Erythroblast (primary cell): ENCODE results near the gene SCUBE2.
"Not testable (repeated sequence)": the region's sequence is repeated elsewhere in the genome, so short reads cannot be mapped to it uniquely, and the experiment has no call there.

Experiments
- DNase-seq, 2 experiments: peaks; one replicate each; lab custom pipeline; 2025; lab: John Stamatoyannopoulos, UW
- GATA1 ChIP-seq: IDR thresholded peaks from 2 replicates; pipeline ENCODE4 v1.6.1; 2011; ENCODE audit warnings: low read depth, mild to moderate bottlenecking, control low read depth, low read length, moderate library complexity
- POLR2A ChIP-seq: IDR thresholded peaks from 2 replicates; pipeline ENCODE4 v1.6.1; 2011; ENCODE audit warnings: mild to moderate bottlenecking, low read length

The SCUBE2 gene

DNA sequence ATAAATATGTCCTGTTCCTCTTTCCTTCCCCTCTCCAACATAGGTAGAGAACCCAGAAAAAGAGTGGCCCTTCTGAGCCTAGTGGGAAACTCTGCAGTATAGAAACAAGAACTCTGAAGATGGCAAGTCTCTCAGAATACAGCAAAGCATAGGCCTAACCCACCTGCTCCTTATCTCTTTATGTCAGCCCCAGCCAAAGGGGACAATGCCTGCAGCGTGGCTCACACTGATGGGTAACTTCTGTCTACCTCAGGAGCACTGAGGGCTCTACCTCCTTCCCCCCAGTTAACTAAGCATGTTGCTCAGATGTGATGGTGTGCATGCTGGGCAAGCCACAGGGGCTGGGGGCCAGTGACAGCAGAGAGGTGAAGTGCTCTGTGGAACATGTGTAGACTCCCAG, 82.7 kb downstream of the SCUBE2 start:
- TF ChIP-seq POLR2A (no peak), GATA1 (no peak)
- peak in 1 of 2 experiments; percentile 20 for DNase-seq

DNA sequence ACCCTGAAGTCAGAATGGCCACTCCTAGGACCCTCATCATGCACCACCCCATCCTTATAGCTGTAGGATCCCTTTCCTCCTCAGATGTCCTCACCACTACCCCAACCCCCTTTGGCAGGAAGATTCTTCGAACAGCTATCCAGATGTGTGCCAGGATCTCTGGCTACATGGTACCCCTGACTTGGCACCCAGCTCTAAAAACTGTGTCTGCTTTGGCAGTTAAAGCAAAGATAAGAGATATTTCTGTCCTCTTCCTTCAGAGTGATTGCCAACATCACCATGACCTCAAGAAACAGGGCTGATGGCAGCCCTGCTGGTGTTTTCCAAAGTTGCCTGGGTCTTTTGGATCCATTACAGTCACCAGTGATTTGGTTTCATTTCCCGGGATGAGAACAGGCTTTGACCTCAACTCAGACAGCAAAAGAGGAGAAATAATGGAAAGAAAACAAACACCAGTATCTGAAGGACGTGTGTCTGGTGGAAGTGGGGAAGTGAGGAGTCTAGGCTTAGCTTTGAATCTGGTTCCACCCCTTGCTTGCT, 83.3 kb downstream of the SCUBE2 start:
- TF ChIP-seq POLR2A (no peak), GATA1 (no peak)
- DNase-seq, result peak in 1 of 2 experiments; percentile 12

DNA sequence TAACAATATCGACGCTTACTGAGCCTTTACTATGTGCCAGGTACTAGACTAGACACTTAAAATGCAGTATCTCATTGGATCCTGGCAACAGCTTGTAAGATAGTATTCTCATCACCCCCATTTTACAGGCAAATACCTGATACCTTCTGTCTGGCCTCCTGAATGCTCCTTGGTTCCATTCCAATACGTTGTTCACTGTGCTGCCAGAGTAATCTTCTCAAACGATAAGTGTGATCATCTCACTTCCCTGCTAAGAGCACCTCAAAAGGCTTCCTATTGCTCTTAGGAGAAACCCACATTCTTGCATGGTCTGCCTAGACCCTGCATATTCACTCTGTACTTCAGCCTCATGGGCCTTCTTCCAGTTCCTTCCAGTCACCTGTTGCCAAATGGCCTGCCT, 86.3 kb downstream of the SCUBE2 start:
- DNase-seq, result peak in 1 of 2 experiments; percentile 30
- TF ChIP-seq POLR2A (no peak), GATA1 (no peak)

DNA sequence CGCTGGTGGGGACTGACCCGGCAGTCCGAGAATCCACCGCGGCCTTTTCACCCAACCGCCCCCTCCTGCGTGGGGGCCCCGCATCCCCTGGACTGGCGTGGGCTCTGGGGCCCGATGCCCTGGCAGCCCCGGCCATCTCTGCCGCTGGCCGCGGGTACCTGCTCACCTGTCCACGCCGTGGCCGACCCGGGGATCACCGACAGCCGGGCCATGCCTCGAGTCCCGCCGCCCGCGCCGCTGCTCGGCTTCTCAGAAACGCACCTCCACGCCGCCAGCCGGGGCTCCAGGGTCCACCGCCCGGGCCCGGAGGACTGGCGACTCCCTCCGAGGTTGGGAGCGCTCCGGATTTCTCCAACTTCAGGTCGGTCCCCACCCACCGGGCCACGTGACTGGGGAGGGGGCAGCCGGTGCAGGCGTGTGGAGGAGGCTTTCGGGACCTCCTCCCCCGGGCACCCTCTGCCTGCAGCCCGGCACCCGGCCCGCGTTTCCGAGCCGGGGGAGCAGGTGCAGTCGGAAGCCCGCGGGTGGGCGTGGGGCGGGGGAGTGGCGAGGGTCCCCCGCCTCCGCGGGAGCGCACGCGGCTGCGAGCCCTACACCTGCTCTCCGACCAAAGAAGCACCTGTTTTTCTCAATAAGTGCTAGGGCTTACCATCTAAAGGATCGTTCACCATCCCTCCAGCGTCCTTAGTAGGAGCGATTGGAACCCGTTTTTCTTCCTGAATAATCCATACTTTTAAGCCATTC, 87.0 kb downstream of the SCUBE2 start:
- TF ChIP-seq GATA1, result no peak
- no peak for TF ChIP-seq POLR2A
- DNase-seq, result peak in 1 of 2 experiments; percentile 37

DNA sequence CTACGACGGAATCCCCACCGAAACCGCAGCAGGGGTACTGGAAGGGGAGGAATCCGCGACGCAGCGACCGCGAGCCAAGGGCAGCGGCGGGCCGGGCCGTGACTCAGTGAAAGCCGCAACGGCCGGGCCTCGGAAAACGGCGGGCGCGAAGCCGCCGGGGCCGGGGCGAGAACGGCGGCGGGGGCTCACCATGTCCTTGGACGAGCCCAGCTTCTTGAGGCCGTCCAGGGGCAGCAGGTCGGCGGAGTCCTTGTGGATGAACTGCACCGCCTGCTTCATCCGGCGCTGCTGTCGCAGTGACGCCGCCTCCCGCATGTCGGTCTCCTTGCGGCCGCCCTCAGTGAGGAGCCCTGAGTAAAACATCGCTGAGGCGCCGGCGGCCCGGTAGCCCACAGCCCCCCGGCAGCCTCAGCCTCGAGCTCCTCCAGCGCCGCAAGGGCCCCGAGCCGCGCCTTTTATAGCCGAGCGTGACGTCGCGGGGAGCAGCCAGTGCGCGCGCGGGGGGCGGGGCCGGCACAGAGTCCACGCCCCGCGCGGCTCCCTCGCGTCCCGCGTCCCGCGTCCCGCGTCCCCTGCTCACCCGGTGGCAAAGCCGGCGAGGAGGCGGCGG, 87.7 kb downstream of the SCUBE2 start, which contains the start of gene NRIP3:
NRIP3 (minus strand) TSS at position 429 of the 610 bp plus-strand sequence; CDS start at position 363, 66 bp downstream.
- TF ChIP-seq POLR2A, result peak; percentile 56
- no peak for TF ChIP-seq GATA1

DNA sequence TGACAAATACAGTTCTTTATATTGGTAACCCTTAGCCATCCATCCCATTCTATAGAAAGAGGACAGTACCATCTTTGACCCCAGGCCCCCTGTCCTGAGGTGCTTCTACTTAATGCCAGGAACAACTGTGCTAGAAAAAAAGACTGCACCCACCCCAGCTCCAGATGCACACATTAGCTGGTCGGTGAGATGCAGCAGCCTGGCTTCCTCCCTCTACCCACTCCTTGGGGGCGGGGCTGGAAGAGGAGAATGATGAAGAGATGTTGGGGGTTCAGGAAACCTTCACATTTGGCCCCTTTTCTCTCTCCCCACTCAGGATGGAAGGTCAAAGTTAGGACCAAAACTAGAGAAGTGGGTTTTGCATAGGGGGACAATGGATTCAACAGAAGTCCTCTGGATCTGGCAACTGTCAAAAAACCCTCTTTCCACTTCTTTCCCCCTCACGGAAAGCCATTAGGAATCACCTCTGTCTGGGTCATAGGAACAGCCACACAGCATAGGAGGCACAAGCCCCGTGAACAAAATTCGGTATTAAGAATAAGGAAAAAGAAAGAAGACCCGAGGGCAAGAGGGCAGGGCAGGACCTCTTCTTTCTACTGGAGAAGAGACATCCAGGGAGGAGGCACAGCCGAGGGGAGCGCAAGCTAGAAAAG, 88.4 kb downstream of the SCUBE2 start:
- DNase-seq, result peak in 1 of 2 experiments; percentile 35
- TF ChIP-seq GATA1, result no peak
- no peak for TF ChIP-seq POLR2A

More for the DNA sequence above, 87.7 kb downstream of the SCUBE2 start, which contains the start of gene NRIP3:
- peak; percentile 81 to 90 for DNase-seq

DNA sequence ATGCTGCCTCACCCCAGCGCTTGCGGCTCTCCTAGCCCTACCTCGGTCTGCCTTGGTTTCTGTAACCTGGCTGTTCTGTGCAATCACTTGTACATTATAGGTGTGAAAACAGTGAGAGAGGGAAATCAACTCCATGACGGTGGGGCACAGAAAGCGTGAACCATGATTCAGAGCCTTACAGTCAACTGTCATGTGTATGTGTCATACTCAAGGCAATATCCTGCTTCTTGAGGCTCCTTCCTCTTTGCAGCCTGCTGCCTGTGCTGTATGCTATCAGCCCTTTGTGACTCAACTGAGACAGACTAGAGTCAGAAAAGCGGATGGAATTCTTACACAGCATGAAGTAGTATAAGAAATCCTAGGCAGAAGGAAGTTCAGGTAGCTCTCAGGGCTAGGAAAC, 89.7 kb downstream of the SCUBE2 start:
- TF ChIP-seq POLR2A, result no peak
- no peak for TF ChIP-seq GATA1
- DNase-seq, result peak in 1 of 2 experiments; percentile 47

DNA sequence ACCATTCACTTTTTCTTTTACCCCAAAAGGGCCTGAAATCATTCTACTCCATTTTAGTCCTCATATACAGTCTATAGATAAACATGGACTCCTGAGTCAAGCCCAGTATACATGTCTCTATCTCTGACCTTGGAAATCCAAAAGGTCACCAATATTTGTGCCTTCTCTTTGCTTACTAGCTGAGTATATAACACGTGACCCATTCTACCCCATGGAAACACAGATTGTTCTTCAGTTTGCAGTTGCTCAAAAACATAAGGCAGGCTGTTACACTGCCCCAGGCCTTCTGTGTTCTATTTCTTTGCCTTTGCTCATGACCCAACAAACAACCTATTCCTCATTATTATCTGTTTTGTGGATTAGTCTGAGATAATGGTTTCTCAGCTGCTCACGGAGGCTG, 93.4 kb downstream of the SCUBE2 start:
- DNase-seq, result no peak
- TF ChIP-seq POLR2A (no peak), GATA1 (no peak)

DNA sequence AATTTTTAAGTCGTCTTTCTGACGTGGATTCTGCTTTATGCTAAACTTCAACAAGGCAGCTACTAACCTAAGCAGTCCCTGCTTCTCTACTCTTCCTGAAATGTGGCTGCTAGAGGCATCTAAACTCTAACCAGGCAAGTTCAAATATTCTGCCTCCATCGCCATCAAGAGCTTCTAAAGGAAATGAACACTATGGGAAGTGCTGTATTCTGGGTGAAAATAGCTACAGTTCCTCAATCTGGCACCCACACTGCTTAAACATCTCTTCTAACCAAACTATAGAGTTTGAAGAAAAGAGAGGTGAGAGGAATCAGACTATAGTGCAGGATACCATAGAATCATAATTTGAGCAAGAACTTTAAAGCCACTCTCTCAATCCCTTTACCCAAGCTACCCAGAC, 93.9 kb downstream of the SCUBE2 start:
- no peak for DNase-seq
- TF ChIP-seq POLR2A (no peak), GATA1 (no peak)

DNA sequence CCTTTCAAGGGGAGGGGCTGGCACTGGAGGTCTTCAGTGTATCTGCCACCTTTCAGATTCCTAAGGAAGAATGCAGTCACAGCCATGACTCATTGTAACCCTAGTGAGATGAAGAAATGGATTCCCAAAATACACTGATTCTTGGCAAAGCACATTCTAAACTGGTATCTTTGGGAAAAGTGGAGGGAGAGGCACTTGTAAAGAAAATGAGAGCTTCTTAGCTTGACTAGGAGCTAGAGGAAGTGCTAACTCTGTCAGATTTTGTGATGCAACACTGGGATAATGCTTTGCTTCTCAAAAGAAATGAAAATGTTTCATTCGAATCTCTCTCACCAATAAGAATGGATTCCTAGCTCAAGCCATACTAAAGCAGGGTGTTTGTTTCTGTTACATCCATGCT, 101.9 kb downstream of the SCUBE2 start:
- peak; percentile 23 to 67 for DNase-seq
- no peak for TF ChIP-seq GATA1
- no peak for TF ChIP-seq POLR2A

DNA sequence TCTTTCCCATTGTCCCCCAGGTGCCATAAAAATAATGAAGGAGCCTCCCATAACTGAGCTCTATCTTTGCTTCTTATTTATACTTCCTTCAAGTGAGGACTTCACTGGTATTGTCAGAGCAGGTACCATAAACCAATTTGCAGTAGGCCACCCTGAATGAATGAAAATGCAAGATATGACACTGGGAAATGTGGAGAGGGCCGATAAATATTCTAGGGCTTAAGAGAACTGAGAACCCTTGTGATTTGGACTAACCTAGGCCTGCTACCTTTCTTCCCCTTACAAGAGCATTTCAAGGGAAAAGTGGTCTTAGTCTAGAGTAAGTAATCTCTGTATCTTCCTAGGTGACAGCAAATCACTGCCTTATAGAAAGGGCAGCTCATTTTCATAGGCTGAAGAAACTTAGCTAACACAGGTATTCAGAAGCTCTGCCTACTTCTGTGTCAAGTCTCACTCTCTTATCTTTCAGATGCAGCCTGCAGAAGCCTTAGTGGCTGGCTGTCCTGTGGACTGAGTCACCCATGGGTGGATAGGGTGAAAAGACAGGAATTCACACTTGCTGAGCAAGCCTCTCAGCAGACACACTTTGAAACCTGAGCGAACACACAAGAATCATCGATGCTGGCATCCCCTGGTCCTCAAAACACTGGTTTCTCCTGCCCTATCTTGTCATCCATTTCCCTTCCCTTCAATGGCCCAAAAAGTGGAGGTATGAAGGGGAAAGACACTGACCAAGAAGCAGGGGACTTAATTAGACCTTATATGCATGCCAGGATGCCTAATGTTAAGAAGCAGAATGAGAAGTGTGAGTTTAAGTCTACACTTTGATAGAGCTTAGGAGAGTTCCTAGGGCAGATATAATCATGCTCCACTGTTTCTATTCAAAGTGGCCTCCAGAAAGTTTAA, 102.8 kb downstream of the SCUBE2 start:
- TF ChIP-seq POLR2A (peak; percentile 55), GATA1 (no peak)
- peak; percentile 90 for DNase-seq

DNA sequence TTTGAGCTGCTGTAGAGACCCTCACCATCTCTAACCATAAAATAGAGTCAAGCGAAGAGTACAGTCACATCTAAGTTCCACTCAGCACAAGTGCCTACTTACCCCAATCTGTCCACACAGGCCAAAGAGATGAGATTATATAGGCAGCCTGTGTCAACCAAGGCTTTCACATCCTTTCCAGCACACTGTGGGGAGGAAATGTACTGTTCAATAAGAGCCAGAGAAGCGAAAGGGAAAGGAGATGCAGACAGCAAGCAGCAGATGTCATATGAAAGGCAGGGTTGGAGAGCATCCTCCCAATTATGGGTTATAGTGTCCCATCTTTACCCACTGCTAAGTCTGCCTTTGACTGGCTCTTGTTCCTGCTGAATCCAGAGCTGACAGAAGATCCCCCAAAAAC, 104.0 kb downstream of the SCUBE2 start:
- TF ChIP-seq POLR2A (no peak), GATA1 (no peak)

DNA sequence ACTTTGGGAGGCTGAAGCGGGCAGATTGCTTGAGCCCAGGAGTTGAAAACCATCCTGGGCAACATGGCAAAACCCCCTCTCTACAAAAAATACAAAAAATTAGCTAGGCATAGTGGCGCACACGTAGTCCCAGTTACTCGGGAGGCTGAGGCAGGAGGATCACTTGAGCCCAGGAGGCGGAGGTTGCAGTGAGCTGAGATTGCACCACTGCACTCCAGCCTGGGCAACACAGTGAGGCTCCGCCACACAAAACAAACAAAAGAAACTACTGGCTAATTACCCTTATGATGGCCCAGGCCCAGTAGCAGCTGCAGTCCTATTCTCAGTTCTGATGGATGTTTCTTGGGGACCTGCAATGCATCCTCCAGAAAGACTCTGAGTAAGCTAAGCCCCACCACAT, 104.6 kb downstream of the SCUBE2 start:
- not testable (repeated sequence) for DNase-seq

More for the DNA sequence above, 104.0 kb downstream of the SCUBE2 start:
- DNase-seq, result peak in 1 of 2 experiments; percentile 23
